Stimulated activated CD4-positive, alpha-beta T cell treated with anti-CD3 and anti-CD28 coated beads, Interleukin-4, amount 100 ng/mL, for 1 hour (primary cell): Measurements from ENCODE around the gene BBS12.

Experiments used
- DNase-seq: peaks from one replicate; pipeline ENCODE4 v3.0.0-alpha.2; 2020

Gene BBS12

DNA sequence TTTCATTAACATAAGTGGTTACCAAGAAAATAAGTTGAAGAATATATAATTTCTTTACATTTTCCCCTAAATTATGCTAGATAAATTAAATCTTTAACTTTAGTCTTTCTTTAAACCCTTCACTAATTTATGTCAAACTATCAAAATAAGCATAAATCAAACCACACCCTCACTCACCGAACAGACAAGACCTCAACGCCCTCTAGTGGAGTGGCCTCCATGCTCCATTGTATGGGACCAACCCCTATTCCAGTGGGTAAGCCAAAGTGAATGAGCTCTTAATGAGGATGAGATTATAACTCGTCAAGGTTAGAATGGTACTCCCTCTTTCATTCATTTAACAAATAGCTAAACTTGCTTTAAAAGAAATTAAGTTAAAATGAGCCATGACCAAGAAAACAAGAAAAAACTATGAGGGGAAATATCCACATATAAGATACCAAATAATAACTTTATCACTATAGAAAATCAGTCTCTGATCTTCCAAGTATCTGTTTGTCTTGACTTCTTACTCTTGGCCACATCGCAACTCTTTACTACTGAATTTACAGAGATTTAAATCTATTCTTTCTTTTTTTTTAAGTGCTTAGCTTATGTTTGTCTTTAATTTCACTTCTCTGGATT lies 15.6 kb upstream of the BBS12 start:
- DNase-seq: peak; percentile 76

DNA sequence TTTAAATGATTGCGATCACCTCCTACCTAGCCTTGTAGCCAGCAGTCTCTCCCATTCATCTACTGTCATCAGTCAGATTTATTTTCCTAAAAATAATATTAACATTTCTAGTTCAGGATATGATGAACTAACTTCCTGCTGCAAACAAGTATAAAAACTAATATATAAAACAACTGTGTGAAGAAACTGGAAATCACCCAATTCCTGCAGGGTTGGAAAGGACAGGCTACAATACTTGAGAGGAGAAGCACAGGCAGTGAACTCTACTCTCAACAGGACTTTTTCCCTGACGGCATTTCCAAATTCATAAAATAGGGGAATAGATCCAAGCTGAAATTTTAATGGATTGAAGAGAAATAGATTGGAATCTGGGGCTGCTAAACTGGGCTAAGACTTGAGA lies 14.2 kb upstream of the BBS12 start:
- no peak for DNase-seq

DNA sequence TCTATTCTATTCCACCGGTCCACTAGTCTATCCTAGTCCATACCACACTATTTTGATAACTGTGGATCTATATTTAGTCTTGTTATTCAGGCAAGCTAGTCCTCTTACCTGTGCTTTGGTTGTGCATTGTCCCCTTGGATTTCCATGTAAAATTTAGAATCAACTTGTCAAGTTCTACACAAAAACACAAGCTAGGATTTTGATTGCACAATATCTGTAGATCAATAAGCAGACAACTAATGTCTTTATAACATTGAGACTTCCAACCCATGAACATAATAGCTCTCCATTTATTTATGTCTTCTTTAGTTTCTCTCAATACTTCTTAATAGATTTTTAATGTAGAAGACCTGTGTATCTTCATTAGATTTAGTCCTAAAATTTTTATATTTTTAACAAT lies 10.2 kb upstream of the BBS12 start:
- DNase-seq: no peak

DNA sequence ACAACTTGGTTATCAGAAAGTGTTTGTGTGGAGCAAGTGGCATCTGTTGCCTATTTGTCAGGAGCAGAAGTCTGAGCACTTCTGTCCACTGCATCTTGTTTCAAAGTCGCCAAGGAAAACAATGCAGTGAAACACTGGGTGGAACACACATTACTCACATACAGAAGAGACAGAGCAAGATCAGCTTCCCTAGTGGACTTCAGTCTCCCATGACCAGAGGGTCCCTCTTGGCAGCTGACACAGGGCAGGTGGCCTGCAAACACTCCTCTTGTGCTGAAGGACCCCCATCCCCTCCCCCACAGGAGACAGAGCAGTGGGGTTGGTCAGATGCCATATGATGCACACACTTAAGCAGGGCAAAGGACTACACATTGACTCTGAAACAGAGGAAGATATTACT lies 3.6 kb upstream of the BBS12 start:
- DNase-seq: no peak

DNA sequence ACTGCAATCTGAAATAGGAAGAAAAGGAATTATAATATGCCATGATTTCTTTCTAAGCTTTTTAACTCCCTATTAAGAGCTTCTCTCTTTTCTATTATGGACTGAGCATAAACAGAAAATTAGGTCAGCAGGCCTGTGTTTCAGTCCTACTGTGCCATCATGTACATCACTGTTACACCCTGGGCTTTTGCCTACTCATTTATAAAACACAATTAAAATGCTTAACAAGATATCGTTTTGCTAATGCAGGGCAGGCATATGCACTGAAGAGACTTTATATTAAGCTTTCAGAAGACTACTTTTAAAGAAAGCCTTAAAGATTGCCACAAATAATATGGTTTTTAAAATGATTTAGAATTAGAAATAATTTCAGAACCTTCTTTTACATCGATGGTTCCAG lies 828 bp upstream of the BBS12 start:
- DNase-seq: no peak

DNA sequence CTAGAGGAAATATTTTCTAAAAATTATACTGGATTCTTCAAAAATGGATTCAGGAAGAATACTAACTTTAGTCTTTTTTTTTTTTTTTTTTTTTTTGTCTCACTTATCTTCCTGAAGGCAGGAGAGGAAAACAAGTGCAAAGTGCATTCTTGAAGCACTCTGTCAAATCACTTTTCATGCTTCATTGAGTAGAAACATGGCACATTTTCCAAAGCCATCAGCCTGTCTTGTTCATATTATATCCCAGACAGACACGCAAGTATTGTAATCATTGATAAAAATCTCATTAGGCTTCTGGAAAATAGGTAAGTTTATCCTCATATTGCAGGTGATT lies 1.2 kb downstream of the BBS12 start:
- DNase-seq: no peak

DNA sequence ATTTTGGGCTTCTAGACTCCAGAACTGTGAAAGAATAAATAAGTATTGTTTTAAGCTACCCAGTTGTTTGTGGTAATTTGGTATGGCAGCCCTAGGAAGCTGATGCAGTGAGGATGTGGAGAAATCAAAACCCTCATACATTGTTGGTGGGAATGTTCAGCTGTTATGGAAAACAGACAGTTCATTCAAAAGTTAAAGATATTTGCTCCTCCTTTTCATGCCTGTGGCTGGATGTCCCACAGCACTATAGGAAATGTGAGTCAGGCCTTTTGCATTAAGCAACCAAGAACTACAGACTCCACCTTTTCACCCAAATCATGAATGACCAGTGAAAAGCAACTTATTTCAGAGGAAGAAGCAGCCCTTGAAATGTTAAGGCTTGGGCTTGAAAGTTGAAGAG lies 6.7 kb downstream of the BBS12 start:
- DNase-seq: no peak

DNA sequence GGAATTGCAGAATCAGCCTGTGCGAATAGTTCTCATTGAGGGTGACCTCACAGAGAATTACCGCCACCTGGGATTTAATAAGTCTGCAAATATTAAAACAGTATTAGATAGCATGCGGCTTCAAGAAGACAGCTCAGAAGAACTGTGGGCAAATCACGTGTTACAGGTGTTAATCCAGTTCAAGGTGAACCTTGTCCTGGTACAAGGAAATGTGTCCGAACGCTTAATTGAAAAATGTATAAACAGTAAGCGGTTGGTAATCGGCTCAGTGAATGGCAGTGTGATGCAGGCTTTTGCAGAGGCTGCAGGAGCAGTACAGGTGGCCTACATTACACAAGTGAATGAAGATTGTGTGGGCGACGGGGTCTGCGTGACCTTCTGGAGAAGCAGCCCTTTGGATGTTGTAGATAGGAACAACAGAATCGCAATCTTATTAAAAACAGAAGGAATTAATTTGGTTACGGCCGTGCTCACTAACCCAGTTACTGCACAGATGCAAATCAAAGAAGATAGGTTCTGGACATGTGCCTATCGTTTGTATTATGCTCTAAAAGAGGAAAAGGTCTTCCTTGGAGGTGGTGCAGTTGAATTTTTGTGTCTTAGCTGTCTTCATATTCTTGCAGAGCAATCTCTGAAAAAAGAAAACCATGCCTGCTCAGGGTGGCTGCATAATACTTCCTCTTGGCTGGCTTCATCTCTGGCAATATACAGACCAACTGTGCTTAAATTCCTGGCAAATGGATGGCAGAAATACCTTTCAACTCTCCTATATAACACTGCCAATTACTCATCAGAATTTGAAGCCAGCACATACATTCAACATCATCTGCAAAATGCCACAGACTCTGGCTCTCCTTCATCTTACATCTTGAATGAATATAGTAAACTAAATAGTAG lies 10.7 kb downstream of the BBS12 start:
- DNase-seq: no peak

DNA sequence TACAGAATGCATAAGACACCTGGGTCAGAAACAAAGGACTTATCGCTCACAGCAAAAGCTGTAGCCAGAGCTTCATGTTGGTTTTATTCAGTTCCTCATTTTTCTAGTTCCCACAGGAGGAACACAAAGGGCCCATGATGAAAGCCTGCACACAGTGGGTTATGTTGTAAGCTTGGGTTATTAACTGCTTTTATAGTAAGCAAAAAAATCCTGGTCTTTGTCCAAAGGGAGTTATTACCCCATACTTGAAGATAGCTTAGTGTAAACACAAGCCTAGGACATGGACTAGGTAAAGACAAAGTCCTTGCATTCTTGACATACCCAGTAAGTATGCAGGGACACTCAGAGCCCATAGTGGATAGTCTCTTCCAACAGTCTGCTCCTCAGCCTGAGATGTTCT lies 11.7 kb downstream of the BBS12 start:
- no peak for DNase-seq

DNA sequence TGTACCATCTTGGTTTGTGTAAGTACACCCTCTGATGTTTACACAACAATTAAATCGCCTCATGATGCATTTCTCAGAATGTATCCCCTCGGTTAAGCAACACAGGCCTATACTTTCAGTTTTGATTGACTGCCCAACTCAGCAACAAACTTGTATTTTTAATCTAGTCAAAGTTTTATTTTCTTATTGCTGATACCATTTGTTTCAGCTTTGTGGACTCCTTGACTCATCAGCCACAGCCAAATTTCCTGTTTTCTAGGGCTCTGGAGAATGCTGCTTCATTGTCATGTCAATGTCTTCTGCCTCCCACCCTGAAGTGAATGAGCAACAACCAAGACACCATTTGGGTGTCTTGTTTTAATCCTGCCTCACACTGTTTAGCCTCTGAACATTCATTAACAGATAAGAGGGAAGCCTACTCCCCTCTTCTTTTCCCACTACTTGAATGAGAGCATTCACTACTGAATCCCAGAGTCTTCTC lies 14.0 kb downstream of the BBS12 start:
- DNase-seq: no peak

DNA sequence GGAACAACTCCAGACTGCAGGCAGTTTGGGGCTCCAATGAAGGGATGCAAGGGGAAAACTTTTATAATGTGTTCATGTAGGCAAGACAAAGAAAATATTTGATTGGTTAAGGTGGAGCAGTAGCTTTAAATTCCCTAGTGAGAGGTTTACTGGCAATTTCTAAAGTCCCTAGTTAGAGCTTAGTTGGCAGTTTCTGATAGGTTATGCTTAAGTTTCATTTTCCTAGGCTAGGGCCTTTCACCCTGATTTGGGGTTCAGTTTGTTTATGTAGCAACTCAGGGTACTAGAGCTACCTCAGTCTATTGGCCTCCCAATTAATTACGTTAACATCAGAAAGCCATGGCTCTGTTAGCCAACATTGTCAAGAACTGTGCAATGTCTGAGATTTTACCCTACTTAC lies 14.6 kb downstream of the BBS12 start:
- DNase-seq: no peak

DNA sequence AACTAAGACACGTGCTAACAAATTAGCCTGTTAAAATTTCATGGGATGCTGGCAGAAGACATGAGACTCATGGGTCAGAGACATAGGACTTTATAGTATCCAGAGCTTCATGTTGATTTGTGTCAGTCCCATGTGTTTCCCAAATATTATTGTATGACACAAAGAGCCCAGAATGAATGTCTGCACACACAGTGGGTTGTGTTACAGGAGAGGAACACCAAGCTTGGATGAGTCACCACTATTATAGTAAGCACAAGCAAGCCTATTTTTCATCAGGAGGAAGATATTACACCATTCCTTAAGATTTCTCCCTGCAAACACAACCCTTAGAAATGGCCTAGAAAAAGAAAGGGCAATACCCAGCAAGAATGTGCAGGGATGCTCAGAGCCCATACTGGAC lies 15.4 kb downstream of the BBS12 start:
- no peak for DNase-seq

DNA sequence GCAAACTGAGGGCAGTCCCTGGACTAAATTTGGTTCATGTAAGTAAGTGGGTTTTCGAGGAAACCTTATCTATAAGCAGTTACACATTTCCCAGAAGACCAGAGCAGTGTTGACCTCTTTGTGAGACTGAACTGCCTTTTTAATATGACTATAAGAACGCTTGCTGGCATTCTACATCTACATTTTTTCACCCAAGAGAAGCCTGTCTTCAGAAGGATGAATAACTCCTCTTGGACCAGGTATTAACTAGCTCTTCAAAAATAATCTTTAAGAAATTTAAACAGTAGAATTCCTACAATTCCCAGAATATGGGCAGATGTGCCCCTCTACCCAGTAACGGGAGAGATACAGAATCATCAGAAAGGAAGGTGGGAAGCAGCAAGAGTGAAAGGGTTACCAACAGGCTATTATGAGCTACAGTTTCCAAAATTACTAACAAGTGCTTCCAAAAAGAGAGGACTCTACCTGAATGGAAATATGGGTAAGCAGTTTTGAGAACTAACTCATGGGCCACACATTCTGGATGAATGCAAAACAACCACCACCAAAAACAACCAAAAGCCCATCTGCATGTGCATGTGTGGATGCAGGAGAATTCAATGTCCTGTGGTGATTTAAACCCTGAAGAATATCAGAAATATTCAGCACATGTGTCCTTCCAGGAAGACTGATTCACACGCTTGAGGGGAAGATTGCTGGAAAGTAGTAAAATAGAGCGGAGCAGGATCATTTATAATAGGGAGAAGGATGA lies 17.4 kb downstream of the BBS12 start:
- DNase-seq: no peak

DNA sequence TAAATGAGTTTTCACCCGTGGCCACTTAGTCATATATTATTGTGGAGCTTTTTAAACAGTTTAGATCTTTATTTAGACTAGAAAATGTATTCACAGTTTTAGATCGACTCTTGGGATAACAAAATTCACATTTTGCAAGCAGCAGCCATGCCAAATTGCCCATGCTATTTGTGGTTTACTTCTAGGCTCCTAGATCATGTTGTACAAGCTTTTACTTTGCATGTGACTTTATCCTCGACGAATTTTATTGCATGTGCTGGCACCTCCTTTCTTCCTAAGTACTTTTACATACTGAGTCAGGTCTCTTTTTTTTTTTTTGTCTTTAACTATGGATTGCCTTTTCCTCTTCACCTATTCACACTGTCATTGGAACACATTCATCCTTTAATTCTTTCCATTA lies 23.2 kb downstream of the BBS12 start:
- no peak for DNase-seq

DNA sequence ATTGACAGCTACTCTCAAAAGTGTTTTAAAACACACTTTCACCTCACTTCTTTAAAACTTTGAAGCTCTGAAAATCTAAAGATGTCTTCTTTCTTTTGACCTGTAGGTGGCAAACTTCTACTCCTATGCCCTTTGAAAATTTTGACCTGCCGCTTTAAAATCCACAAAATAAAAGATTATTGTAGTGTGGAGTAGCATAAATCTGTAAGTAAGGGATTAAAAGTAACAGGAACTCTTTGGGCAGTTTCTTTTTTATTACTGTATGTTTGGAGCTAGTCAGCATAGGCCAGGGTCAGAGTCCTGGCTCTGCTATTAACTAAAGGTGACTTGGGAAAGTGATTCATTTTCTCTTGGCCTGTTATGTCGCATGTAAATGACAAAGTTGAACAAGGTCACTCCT lies 25.5 kb downstream of the BBS12 start:
- no peak for DNase-seq

DNA sequence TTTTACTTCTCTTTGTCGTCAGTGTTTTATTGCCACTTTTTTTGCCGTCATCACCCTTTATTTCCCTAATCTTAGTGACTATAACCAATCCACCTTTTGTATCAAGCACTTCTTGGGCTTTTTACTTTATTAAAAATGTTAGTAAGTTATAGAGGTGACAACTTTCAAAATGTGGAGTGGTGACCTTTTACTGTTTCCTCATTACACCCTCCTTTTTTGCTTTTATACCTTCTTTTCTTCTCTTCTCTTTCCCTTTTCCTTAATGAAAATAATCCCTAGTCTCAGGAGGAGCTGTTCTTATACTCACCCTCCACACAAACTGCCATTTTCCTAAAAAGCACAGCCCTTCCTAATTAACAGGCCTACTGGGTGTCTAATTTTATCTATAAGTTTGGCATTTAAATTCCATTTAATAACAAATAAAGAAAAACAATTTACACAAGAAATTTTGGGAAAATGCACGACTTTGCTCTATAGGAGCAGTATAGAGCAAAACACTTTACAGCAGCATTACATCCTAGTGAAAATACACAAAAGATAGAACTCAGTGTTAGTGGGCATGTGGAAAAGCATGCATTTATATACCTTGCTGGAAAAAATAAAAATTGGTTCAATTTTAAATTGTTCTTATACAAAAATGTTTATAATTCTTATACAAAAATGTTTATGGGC lies 27.3 kb downstream of the BBS12 start:
- DNase-seq: no peak

DNA sequence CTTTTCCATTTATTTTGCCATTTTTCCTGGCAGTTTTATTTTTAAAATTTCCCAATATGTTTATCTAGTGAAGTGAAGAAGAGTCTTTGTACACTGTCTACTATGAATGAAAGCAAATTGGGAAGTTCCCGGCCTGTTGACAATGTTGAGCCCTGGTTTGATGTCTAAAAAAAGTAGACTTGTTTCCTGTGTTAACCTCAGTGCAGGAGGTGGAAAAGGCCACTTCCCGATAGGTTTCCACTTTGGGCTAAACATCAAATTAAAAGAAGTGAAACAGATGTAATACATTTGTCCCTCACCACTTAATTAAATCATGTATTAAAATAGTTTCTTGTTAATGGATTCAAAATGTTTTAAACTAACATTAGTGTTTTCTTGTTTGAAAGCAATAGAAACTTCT lies 30.0 kb downstream of the BBS12 start:
- DNase-seq: no peak

DNA sequence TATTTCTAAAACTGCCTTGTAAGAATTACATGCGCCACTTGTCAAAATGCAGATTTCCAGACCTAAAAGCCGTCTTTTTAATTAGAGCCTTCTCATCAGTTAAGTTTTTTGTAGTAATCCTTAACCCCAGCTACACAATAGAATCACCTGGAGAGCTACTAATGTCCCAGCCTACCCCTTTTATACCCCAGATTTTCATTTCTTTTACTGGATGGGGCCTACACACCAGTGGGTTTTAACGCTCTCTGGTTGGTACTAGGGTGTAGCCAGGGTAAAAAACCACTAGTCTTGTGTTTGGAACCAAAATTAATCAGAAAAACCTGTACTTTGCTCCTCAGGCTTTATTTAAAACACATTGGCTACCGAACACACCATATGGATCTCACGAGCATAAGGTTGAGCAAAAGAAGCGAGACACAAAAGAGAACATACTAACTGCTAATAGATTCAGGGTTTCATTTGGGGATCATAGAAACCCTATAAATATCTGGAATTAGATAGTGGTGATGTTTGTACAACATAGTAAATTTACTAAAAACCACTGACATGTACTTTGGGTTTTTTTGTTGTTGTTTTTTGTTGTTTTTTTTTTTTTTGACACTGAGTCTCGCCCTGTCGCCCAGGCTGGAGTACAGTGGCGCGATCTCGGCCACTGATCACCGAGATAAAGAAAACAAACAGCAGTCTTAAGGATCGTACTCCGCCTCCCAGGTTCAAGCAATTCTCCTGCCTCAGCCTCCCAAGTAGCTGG lies 30.6 kb downstream of the BBS12 start:
- DNase-seq: no peak

DNA sequence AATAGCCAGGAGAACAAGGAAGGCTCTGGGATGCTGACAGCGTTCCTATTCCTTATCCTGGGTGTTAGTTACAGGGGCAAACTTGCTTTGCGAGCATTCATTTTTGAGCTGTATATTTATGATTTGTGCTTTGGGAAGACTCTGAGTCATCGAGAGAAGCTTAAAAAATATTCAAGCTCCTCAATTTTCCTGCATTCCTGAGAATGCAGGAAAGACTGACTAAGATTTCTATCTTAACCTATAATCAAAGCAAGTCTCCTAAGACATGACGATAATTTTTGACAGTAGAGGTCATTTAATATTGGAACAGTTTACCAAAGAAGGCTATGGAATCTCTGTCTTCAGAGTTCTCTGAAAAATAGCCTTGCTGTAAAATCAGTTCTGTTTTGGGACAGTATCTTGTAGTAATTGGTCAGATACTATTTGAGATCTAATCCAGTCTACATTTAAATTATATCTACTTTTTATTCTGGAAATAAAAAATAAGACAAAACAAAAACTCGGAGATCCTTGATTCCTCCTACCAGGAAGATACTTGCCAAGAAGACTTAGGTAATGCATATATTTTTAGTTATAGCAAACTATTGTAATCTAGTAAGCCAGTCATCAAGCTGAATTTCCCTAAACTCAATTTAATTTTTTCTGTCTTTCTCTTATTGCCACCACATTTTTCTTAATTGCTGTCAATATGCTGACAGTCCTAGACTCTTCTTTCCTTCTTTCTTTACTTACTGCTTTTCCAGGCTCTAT lies 31.7 kb downstream of the BBS12 start:
- no peak for DNase-seq

DNA sequence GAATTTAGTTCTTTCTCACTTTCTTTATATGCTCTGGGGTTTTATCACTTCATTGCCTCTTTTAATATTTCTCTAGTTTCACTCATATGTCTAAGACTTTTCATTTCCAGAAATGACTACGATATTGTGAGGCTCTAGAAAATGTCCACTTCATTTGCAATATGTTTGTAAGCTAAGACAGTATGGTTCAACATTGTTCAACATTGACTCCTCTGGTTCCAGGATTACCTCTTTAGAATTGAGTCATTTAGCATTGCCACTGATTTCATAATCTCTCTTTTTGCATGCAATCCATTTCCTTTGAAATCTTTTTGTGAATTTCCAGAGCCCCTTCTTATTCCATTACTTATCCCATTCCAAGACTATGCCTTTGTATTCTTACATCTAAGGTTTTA lies 32.3 kb downstream of the BBS12 start:
- DNase-seq: no peak

DNA sequence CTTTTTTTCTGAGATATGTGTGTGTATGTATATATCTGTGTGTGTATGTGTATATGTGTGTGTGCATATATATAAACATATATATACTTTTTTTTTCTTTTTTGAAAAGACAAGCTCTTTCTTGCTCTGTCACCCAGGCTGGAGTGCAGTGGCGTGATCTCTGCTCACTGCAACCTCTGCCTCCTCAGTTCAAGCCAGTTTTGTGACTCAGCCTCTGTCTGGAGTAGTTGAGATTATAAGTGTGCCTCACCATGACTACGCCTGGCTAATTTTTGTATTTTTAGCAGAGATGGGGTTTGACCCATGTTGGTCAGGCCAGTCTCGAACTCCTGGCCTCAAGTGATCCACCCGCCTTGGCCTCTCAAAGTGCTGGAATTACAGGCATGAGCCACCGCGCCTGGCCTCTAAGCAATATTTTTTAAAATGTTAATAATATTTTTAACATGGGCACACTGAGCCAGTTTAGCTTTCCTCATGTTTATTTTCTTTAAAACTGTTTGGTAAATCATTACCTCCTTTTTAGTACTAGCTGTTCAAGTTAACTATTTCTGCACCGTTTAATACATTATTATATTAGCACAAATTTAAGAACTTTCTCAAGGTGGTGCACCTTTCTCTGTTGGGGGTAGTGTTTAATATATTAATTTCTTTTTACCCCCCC lies 33.3 kb downstream of the BBS12 start:
- no peak for DNase-seq
